C1 segment of cervical spinal cord (tissue), 14 donors: ENCODE results near the gene CLEC18C.
"Not testable (repeated sequence)": the region's sequence is repeated elsewhere in the genome, so short reads cannot be mapped to it uniquely, and the experiment has no call there.

Source experiments
- DNase-seq, 14 donors: peaks; one replicate each; lab custom pipeline; 2025; lab: John Stamatoyannopoulos, UW

Gene CLEC18C

DNA sequence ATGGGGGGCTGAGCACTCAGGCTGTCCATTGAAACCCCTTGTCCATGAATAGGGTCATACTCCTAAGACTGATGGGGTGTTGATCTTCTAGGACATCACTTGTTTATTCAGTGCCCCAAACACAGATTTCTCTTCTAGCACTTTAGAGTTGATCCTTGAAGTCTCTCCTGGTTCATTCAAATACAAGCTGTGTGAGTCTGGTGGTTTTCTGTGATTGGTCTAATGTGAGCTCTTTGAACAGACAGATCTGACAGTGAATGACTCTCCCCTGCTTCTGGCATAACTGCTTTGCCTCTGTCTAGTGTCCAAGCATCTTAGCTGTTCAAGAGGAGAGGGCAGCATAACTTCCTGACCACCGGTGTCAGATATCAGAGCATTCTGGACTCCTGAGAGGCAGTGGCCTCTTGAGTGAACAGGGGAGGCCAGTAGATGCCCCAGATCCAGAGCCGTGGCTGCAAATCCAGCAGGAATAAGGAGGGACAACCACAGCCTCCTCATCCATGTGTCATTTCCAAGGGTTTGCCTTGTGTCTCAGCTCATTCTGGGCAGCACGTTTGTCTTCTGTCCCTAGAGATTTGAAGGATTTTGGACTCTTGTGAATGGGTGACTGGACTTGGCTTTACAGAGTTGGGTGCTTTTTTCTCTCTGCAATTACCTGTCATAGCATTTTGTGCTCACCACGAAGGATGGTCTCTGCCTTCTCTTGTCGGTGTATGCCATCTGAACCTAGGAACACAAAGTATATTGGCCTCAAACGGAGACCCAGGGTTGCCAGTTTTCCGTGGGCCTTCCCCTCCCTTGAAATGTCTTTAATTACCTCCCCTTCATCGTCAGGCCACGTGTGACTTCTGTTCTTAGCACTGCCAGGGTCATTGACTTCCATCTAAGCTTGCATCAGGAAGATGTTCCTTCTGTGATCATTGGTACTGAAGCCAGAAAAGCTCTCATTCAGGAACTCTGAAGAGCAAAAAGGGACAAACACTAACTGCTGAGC, 13.9 kb upstream of the CLEC18C start:
- no peak for DNase-seq

DNA sequence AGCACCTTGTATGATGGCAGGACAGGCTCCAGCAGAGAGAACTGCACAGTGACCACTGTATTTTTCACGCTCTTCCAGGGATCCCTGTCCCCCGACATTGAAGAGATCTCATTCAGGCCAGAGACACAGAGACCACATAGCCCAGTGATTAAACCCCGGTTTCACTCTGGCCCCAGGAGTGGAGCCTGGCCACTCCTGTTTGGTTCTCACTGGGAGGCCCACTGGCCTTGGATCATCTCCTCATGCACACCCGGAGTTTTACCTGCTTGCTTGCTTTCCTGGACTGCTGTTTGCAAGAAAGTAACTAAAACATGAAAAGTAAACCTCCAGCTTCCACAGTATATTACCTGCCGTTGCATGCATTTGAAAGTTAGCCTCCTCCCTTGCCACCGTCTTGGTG, 13.2 kb upstream of the CLEC18C start:
- DNase-seq = no peak

DNA sequence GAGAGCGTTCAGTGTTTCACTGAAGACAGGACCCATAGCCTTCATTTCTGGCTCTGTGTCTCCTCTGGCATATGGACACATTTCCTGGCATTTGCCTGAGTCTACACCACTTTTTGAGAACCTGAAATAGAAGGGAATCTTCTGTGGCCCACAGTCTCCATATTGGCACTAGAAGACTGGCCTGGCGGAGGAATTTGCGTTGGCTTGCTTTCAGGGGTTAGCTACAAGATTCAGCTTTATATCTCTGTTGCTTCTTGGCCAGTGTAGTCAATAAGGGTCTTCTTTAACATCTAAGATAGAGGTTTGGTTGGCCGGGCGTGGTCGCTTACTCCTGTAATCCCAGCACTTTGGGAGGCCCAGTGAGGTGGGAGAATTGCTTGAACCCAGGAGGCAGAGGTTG, 12.8 kb upstream of the CLEC18C start:
- peak in 1 of 14 donors; percentile 22 for DNase-seq

DNA sequence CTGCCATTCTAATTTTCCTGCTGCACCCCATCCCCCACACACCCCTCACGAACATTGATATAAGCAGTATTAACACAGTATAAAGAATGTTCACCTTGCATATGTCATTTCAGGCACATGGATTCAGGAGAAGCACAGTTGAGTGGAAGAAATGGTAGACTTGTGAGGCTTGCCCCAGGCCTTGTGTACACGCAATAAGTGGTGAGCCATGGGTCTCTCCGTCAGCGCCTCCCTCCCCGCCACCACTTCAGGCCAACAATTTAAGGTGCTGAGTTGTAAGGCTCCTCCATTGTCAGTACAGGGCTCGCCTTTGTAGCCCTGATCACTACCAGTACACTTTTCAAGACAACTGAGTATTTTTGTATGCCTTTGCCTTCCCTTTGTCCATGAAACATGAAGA, 12.2 kb upstream of the CLEC18C start:
- no peak for DNase-seq

DNA sequence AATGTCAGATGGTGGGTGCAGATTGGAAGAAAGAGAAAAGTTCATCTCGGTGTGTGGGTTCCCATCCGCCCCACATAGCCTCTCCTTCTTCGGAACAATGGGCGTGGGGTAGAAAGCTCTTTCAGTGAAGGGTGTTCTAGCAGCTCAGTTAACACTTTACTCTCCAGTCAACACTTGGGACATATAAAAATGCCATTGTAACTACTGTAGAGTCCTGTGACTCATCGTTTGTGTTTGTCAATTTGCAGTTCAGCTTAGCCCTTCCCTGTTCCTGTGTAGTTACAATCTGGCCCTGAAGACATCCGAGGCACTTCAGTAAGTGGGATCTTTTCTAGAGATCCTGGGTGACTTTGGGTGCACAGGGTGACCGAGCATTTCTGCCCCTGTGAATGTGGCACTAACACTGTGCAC, 11.5 kb upstream of the CLEC18C start:
- DNase-seq = no peak

DNA sequence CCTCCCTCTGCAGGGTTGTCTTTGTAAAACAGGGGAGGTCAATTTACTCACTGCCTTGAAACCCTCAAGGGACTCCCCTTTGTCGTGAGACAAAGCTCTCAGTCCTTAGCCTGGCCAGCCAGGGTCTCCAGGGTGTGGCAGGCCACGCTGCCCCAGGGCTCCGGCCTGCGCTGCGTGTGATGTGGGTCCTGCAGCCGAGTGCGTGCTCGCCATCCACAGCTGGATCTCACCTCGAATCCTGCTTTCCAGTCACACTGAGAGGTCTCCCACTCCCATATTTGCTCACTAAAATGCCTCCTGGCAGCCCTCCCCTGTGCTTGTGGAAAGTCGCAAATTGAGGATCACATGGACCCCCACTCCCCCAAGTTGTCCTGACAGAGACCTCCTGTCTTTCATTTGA, 10.0 kb upstream of the CLEC18C start:
- no peak for DNase-seq

DNA sequence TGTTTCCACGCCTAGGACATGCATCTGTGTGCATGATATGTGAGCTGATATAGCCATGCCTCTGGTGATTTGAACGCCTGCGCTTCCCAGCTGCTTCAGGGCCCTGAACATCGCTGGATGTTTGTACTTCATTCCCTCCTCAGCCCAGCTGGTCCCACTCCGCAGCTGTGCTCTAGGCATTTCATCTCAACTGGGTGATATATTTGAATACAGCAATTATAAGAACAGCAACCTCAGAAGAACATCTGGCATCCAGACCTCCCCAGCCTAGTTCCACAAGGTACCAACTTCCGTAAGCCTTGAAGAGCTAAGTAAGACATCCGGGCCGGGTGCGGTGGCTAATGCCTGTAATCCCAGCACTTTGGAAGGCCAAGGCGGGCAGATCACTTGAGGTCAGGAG, 6.9 kb upstream of the CLEC18C start:
- DNase-seq = not testable (repeated sequence)

DNA sequence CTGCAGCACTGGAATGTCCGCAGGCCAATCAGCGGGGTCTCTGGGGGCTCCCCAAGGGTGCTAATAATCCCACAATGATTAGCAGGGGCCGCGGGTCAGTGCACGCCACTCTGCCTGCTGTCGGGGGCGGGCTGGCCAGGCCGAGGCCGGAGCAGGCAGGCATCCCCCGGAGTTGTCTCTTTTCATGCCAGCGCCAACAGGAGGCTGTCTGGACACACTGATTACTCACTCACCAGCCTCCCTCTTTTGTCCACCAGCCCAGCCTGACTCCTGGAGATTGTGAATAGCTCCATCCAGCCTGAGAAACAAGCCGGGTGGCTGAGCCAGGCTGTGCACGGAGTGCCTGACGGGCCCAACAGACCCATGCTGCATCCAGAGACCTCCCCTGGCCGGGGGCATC, 329 bp downstream of the CLEC18C start:
- DNase-seq = not testable (repeated sequence)

DNA sequence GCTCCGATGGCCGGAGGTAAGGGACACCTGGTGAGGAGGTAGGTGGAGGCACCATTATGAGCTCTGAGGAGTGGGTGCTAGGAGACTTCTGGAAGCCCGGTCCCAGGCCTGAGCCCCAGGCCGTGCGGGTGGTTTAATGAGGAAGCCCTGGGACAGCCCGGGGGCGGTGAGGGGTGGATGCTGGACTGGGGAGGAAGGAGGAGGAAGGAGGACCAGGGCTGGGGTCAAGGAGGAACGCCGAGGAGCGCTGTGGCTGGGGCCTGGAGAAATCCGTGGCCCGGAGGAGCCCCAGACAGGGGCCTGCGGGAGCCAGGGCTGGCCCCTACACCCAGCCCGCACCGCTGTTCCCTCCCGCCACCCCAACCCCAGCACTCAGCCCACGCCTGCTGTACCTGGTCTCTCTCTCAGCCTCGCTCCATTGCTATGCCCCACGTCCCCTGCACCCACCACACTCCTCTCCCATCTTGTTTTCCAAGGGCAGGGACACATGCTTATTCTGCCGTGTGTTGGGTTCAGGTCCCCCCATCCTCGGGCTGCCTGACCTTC, 873 bp downstream of the CLEC18C start:
- DNase-seq = not testable (repeated sequence)

DNA sequence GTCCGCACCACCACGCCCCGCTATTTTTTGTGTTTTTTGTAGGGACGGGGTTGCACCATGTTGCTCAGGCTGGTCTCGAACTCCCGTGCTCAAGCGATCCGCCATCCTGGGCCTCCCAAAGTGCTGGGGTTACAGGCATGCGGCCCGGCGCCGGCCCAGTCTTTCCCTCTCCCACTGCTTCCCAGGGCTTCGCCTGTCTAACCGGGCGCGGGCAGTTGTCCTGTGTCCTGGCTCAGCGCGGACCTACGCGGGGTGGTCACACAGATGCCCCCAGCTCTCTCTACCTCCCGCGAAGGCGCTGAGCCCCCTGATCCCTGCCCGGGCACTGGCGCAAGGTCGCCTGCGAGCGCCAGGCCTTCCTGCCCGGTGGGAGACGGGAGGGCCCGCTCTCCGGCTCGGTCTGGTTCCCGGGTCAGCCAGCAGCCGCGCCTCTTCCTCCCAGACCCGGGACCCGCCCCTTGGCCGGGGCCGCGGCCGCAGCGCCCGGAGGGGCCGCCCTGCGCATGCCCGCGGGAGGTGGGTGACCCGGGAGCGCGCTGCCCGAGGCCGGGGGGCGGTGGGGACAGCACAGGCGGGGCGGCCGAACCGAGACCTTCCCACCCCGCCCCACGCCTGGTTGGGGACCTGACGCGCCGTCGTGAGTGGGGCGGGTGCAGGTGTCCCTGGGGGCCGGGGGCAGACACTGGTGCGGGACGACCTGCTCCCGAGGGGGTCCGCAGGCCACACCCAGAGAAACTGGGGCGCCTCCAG, 14.4 kb downstream of the CLEC18C start:
- not testable (repeated sequence) for DNase-seq

DNA sequence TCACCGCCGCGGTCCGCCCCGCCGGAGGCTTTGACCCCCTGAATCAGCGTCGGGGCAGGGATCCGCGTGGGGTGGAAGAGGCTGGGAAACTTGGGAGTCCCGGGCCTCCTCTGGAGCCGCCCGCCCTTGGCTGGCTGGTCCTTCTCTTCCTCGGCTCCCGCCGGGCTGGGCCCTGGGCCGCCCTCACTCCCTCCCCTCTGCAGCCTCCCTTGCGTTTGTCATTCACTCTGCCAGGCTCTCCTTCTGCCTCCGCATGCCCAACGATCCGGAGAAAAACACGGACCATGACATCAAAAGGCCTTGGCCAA, 15.0 kb downstream of the CLEC18C start:
- not testable (repeated sequence) for DNase-seq

DNA sequence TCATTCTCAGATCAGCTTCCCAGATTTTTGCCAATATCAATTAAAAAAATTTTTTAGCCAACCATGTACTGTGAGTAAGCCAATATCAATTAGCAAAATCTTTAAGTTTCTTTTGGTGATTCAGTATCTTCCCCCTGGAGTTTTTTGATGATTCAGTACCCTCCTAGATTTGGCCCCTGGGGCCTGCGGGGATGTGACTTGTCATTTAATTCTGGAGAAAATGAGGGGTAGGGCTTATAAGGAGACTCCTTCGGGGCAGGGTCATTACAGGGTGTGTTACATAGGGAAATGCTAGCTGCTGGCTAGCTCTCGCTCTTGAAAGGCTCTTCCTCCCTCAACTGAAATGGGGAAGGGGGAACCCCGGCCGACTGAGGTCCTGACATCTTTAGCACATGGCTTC, 17.0 kb downstream of the CLEC18C start:
- DNase-seq = not testable (repeated sequence)

DNA sequence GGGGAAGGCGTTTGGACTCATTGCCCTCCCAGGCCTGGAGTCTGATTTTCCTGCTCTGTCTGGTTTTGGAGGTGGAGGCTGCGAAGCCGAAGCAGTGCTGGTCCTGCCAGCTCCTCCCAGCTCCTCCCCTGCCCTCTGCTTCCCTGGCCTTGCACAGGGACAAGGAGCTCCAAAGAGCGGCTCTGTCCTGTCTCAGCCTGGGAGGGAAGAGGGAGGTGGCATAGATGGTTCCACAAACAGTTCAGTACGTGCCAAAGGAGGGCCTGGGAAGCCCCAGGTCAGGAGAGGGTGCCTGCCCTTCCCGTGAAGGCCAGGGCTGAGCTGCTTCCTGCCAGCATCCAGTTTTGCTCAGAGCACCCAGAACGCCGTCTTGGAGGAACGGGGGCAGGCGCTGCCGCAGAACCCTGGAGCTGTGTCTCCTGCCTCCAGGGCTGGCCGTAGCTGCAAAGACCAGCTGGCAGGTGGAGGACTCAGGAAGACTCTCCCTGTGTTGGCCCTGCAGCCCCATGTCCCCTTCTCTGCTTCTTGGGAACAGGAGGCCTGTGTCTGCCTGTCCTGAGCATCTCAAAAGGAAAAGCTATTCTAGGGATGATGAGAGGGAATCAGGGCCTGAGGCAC, 23.2 kb downstream of the CLEC18C start:
- DNase-seq = peak in 1 of 14 donors; percentile 8

DNA sequence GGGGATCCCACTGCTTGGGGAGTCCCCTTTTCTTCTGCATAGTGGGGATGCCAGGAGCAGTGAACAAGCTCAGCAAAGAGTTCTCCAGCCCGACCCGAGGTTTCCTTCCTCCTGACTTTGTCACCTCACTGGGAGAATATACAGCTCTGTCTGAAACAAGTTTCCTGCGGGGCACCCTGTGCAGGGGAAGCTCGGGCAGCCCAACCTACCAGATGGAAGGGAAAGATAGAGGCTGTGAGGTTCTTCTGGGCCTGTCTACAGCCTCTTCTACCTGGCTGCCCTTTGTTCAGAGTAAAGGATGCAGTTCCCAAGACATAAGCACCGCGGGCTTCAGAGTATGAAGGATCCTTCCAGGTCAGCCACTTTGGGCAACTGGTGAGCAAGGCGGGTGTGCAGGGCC, 24.0 kb downstream of the CLEC18C start:
- DNase-seq = not testable (repeated sequence)

DNA sequence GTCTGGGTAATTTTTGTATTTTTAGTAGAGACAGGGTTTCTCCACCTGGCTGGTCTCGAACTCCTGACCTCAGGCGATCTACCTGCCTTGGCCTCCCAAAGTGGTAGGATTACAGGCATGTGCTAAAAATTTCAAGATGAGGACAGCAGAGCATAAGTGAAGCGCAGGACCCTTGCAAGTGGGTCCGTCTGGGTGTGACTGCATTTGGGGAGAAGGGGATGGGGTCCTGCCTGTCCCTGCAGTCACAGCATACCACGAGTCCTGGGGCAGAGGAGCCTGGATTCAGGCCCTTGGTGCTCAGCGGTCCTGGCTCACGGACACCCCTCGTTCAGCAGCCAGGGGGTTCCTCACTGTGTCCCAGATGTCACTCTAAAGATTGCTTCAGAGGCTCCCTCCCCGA, 24.6 kb downstream of the CLEC18C start:
- not testable (repeated sequence) for DNase-seq

DNA sequence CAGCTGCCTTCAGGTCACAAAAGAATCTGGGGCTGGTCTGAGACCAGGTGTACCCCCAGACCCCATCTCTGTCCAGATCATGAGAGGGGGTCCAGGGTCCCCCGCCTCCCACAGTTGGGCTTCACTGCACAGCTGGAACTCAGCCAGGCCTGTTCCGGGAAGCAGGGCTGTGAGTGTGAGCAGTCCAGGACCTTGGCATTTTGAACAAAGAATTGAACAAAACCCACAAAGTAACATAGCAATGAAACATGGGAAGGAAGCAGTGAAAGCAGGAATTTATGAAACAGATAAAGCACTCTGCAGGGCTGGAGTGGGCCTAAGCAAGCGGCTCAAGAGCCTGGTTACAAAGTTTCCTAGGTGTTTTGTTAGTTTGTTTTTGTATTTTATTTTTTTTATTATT, 25.1 kb downstream of the CLEC18C start:
- peak in 1 of 14 donors; percentile 53 for DNase-seq

DNA sequence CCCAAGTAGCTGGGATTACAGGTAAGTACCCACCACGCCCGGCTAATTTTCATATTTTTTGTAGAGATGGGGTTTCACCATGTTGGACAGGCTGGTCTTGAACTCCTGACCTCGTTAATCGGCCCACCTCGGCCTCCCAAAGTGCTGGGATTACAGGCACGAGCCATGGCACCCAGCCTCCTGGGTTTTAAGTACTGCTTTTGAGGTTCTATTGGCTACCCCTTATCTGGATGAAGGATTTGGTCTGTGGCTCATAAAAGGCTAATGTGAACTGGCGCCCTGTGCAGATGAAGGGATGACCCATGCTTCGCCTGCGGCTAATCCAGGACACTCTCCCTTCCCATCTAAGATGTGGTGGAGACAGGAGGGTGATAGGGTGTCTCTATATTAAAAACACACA, 25.6 kb downstream of the CLEC18C start:
- not testable (repeated sequence) for DNase-seq

DNA sequence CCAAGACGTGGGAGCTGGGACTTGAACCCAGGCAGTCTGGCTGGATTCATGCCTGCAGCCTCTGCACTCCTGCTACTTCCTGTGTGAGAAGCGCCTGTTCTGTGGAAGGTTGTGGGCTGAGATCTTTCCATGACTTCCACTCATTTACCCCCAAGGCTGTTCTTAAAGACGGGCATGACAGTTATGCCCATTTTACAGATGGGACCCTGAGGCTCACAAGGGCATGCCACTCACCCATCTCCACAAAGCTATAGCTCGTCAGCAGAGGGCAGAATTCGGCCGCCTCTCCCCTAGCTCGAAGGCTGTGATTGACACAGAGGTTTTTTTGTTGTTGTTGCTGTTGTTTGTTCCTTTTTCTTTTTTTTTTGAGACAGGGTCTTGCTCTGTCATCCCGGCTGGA, 26.5 kb downstream of the CLEC18C start:
- not testable (repeated sequence) for DNase-seq

DNA sequence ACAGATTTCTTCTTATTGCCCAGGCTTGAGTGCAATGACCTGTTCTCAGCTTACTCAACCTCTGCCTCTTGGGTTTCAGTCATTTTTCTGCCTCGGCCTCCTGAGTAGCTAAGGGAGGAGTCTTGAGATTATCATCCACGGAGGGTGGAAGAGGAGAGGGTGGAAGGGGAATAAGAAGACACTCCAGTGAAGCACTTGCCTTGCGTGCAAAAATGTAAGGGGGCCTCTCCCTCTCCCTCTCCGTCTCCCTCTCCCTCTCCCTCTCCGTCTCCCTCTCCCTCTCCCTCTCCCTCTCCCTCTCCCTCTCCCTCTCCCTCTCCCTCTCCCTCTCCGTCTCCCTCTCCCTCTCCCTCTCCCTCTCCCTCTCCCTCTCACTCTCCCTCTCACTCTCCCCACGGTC, 29.9 kb downstream of the CLEC18C start:
- DNase-seq = not testable (repeated sequence)

DNA sequence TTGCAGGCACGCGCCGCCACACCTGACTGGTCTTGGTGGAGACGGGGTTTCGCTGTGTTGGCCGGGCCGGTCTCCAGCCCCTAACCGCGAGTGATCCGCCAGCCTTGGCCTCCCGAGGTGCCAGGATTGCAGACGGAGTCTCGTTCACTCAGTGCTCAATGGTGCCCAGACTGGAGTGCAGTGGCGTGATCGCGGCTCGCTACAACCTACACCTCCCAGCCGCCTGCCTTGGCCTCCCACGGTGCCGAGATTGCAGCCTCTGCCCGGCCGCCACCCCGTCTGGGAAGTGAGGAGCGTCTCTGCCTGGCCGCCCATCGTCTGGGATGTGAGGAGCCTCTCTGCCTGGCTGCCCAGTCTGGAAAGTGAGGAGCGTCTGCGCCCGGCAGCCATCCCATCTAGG, 30.4 kb downstream of the CLEC18C start:
- DNase-seq = not testable (repeated sequence)

DNA sequence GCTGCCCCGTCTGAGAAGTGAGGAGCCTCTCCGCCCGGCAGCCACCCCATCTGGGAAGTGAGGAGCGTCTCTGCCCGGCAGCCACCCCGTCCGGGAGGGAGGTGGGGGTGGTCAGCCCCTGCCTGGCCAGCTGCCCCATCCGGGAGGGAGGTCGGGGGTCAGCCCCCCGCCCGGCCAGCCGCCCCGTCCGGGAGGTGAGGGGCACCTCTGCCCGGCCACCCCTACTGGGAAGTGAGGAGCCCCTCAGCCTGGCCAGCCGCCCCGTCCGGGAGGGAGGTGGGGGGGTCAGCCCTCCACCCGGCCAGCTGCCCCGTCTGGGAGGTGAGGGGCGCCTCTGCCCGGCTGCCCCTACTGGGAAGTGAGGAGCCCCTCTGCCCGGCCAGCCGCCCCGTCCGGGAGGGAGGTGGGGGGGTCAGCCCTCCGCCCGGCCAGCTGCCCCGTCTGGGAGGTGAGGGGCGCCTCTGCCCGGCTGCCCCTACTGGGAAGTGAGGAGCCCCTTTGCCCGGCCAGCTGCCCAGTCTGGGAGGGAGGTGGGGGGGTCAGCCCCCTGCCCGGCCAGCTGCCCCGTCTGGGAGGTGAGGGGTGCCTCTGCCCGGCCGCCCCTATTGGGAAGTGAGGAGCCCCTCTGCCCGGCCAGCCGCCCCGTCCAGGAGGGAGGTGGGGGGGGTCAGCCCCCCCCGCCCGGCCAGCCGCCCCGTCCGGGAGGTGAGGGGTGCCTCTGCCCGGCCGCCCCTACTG, 31.2 kb downstream of the CLEC18C start:
- not testable (repeated sequence) for DNase-seq
